T-helper 9 cell (primary cell): ENCODE data around the gene CLDN16.

Source experiments
- DNase-seq: peaks from one replicate; pipeline ENCODE4 v3.0.0-alpha.2; 2020
- total RNA-seq, 2 donors: gene quantifications; one replicate each; lab custom pipeline; 2026; lab: John Stamatoyannopoulos, UW

The CLDN16 gene, protein sequence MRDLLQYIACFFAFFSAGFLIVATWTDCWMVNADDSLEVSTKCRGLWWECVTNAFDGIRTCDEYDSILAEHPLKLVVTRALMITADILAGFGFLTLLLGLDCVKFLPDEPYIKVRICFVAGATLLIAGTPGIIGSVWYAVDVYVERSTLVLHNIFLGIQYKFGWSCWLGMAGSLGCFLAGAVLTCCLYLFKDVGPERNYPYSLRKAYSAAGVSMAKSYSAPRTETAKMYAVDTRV
- 0 reads per million in 2 donors for total RNA-seq

- DNase-seq: no peak
These were observed at the start of gene CLDN16 for GRCh38 chr3:190387578-190388213. CLDN16 (plus strand) TSS chr3:190388163; CDS start chr3:190388330, 167 bp downstream.

GRCh38 chr3:190338717-190339116, 49.2 kb upstream of the CLDN16 start:
- DNase-seq: no peak

- no peak for DNase-seq
These were observed 48.8 kb upstream of the CLDN16 start for GRCh38 chr3:190339130-190339529.

- no peak for DNase-seq
These were observed 47.9 kb upstream of the CLDN16 start for GRCh38 chr3:190340071-190340470.

DNA sequence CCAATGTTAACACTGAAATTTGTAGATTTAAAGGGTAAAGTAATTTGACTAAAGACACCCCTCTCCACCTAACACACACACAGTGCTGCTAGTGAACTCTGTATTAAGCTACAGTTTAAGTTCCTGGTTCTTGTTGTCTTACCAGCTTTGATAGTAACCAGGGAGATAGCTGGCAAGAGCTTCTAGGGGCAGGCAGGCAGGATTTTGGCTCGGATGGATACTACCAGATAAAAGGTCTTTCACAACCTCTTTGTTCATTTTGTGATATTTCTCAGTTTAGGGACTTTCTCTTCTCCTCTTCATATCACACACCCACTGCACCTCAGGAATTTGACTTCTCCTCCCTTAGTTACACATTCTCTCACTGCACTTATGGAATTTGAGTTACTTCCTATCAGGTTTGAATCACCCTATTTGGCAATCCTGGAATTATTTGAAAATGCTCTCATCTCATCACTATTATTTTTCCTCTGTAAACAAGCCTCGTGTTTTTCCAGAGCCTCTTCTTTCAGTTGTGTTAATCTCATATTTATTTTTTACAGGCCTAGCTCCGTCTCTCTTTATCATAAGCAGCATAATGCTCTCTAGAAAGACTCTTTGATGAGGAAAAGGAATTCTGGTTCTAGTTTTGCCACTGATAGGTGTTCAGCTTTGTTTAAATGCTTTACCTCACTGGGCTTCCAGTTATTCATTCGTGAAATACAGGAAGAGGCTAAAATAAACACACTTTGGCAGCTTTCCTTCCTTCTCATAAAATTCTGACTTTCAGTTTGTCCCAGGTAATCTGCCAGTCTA, 42.7 kb upstream of the CLDN16 start:
- DNase-seq: no peak

DNA sequence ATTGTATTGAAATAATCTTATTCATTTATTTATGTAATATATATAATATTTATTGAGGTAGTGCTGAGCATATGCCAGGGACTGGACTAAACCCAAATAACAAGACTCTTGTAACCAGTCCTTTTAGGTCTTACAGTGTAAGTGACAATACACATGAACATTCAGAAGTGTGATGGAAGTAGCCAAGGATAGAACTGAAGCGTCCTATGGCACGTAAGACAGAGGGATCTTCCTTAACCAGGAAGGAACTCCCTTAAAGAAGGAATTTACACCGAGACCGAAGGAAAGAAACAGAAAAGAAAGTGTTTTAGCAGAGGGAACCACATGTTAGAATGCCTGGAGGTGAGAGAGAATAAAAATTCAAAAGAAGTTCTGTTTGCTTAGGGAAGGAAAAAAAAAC, 42.1 kb upstream of the CLDN16 start:
- DNase-seq: no peak

GRCh38 chr3:190346541-190346940, 41.4 kb upstream of the CLDN16 start:
- no peak for DNase-seq

GRCh38 chr3:190352861-190353457, 35.0 kb upstream of the CLDN16 start:
- no peak for DNase-seq

DNA sequence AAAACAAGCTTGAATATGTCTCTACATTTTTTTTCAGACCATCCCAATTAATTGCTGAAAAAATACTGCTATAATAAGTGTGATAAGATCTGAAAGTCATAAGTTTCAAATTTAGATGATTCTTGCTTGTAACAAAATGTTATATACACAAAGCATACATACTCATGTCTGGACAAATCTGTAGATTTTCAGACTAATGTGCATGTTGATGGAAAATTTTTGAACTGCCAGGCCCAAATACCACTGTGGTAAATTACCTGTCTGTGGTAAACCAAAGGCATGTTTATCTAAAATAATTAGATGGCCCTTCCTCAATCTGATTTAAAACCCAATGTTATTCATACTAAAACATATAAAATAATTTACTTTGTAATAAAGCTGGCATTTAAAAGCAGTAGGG, 31.7 kb upstream of the CLDN16 start:
- no peak for DNase-seq

GRCh38 chr3:190357468-190357867, 30.5 kb upstream of the CLDN16 start:
- DNase-seq: no peak

DNA sequence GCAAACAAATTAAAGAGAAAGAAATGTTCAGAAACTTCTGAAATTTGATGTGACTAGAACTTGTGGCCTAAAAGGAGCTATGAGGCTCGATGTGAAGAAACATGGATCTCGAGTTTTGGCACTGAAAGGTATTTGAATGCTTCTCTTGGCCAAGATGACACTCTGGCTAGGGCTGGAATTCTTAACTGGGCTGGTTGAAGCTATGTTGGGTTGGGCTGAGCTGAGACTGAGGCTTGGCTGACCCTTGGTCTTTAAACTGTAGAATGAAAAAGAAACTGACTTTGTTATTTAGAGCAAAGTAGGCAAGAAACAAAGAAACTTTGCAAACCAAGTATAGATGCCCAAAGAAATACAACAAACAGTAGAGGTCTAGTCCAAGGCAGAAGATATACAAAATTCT, 28.1 kb upstream of the CLDN16 start:
- DNase-seq: no peak

- DNase-seq: no peak
These were observed 27.7 kb upstream of the CLDN16 start for GRCh38 chr3:190360228-190360627.

DNA sequence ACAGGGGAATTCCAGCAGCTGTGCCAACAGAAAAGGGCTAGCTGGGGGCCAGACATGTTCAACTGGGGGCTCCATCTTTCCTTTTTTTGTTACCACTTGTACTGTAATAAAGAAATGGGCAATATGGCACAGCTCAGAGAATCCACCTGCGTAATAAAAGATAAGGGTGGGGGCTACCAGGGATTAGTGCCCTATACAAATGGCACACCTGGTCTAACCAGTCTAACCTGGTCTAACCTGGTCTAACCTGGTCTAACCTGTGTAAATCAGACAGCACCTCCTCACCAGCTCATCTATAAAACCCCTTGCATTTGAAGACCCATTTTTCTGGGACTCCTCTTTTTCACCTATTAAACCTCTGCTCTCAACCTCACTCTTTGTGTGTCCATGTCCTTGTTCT, 26.2 kb upstream of the CLDN16 start:
- no peak for DNase-seq

- no peak for DNase-seq
These were observed 25.7 kb upstream of the CLDN16 start for GRCh38 chr3:190362258-190362657.

- DNase-seq: no peak
These were observed 21.8 kb upstream of the CLDN16 start for GRCh38 chr3:190366133-190366532.

DNA sequence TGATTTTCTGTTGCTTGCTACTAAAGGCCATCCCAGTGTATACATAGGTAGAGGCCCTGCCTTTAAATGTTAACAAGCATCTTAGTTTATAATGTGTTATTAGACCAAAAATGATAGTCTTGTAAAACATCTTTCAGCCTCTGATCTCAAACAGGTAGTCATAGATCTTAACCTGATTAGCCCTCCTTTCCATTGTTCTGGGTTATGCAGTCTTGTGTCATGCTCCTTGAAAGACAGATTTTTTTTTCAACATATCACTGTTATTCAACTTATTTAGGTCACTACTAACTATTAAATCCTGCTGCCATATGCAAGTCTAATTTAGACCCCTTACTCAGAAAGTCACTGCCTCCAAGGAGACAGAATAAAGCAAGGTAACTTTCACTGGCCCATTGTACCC, 19.1 kb upstream of the CLDN16 start:
- no peak for DNase-seq

GRCh38 chr3:190369668-190370295, 18.2 kb upstream of the CLDN16 start:
- no peak for DNase-seq

GRCh38 chr3:190370369-190370768, 17.6 kb upstream of the CLDN16 start:
- DNase-seq: no peak

DNA sequence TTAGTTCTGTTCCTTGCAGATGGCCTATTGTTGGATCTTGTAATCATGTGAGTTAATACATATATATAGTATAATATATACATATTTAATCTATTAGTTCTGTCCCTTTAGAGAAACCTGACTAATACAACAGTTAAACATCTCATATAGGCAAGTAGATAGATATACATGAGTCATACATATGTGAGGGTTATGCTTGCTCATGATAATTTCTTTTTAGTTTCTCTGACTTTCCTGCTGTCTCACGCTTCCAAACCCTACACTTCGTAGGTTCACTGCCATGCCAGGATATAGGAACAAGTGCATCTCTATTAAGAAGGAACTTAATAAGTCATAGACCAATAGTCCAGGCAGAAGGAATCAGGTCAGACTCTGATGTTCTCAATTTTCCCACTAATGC, 16.8 kb upstream of the CLDN16 start:
- no peak for DNase-seq

DNA sequence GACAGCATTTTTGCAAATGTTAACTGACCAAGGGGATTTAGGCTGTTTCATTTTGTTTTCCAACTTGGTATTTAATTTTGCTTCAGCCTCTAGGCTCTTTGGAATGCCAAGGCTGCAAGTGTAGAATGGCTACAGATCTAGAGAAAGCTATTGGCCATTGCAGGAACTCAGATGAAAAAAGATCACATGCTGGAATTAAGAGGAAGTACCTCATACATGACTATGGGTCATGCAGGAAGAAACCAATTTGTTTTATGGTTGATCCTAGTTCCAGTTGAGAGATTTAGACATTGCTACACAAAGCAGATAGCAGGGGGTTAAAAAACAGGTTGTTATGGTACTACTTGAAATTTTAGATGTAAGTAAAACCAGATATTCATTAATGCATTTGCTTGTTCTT, 12.7 kb upstream of the CLDN16 start:
- no peak for DNase-seq

DNA sequence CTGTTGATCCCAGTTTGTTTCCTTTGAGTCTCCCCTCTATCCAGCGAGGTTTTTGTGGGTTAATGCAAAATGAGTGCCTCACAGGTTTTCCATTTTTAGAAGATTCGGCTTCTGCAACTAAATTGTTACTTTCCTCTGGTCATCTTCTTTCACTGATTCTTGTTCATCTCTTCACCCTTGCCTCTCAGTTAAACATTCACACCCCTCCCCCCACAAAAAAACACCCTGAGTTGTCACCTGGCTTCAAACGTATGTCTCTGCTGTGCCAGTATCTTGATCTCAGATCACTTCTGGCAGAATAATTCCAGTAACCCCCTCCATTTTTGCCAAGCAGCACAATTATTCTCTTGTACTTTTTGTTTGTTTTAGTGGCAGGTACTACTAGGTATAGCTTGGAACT, 12.3 kb upstream of the CLDN16 start:
- DNase-seq: no peak

DNA sequence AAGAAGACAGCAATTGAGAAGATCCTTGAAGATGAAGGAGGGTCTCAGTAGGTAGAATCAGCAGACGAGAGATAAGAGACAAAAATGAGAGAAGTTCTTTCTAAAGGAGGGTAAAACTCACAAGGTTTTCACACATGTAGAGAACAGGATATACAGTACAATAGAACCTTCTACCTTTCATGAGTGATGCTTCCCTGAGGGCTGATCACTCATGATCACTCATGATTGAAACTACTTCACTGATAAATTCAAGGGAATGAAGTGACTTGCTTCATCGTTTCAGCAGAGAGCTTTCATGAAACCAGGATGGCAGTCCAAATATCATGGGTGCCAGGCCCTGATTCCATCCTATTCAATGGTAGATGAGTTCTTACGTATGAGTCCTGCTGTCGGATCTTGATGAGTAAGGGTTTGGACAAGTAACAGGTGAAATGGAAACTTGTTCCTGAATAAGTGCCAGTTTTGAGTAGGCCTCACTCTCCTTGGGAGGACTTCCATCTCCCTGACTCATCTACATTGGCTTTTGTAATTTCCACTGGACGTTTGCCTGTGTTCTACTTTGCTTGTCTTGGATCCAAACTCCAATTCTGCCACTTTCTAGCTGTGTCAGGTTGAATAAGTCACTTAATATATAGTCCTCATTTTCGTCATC, 9.6 kb upstream of the CLDN16 start:
- no peak for DNase-seq

GRCh38 chr3:190380184-190380583, 7.8 kb upstream of the CLDN16 start:
- no peak for DNase-seq
